ENCODE measurements around the gene EML1. TPM values are rescaled to one million over a fixed set of nuclear protein-coding genes. Genes with fewer than 3 reads are reported as not detected.

EML1 gene
- total RNA-seq: 59.8 and 93.1 TPM in 2 replicates

GRCh38 chr14:99793213-99794150, at the start of gene EML1:
Gene EML1, plus strand, starts transcription at chr14:99793413. Its CDS starts 64 bp downstream, at chr14:99793477.

Other genes starting within 250 kb of the EML1 start
- 5.0 and 24.0 TPM in 2 replicates for gene CCDC85C, start 189.2 kb upstream of the EML1 start, total RNA-seq
- gene HHIPL1, start 148.3 kb upstream of the EML1 start, total RNA-seq: 15.0 and 24.1 TPM in 2 replicates
- gene CYP46A1, start 109.1 kb upstream of the EML1 start, total RNA-seq: 0.33 and 0.43 TPM in 2 replicates